ENCODE results near the gene SMIM36.

DNA sequence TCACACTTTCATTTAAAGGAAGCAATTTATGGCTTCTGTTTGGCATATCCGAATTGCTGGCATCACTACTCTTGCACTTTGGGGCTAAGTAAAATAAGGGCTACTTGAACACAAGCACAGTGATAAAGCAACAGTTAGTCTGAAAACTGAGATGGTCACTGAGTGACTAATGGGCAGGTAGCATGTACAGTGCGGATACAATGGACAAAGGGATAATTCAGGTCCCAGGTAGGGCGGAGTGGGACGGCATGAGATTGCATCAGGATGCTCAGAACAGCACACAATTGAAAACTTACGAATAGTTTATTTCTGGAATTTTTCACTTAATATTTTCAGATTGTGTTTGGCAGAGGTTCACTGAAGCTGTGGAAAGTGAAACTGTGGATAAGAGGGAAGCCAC lies 9.2 kb upstream of the SMIM36 start:
- TF ChIP-seq, protein P1, sequence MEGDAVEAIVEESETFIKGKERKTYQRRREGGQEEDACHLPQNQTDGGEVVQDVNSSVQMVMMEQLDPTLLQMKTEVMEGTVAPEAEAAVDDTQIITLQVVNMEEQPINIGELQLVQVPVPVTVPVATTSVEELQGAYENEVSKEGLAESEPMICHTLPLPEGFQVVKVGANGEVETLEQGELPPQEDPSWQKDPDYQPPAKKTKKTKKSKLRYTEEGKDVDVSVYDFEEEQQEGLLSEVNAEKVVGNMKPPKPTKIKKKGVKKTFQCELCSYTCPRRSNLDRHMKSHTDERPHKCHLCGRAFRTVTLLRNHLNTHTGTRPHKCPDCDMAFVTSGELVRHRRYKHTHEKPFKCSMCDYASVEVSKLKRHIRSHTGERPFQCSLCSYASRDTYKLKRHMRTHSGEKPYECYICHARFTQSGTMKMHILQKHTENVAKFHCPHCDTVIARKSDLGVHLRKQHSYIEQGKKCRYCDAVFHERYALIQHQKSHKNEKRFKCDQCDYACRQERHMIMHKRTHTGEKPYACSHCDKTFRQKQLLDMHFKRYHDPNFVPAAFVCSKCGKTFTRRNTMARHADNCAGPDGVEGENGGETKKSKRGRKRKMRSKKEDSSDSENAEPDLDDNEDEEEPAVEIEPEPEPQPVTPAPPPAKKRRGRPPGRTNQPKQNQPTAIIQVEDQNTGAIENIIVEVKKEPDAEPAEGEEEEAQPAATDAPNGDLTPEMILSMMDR (IDR thresholded peaks at IDR 0.05 in 4 of 5, conservative IDR thresholded peaks at IDR 0.05 in 1 of 5) = no peak
- TF ChIP-seq POLR2A (IDR thresholded peaks at IDR 0.05) = no peak
